Cardiac muscle cell (in vitro differentiated cells and primary cell): Measurements from ENCODE around the gene ADCYAP1R1. TPM values are rescaled to one million over a fixed set of nuclear protein-coding genes. Genes with fewer than 3 reads are reported as not detected.

ENCODE experiments used
- DNase-seq, 2 donors: peaks; one replicate each; pipeline versions ENCODE4 v3.0.0 to v3.0.0-alpha.2; 2010 to 2017; ENCODE audit warnings: low read depth in 1 of 2, low spot score in 1 of 2
- H3K27ac ChIP-seq: fragments of 200-600 bp; sonication (generic); 2 replicates; pipeline ENCODE4 v1.5.1; 2016
- H3K27me3 ChIP-seq: fragments of 200-600 bp; sonication (generic); 2 replicates; pipeline ENCODE4 v1.6.0; 2016; ENCODE audit warnings: control low read depth
- H3K36me3 ChIP-seq: fragments of 200-600 bp; sonication (generic); 2 replicates; pipeline ENCODE4 v1.5.1; 2016; ENCODE audit warnings: control low read depth
- H3K4me1 ChIP-seq: fragments of 200-600 bp; sonication (generic); 2 replicates; pipeline ENCODE4 v1.8.1; 2017; ENCODE audit warnings: low read depth, mild to moderate bottlenecking, mixed run types
- H3K4me3 ChIP-seq: fragments of 200-600 bp; sonication (generic); 2 replicates; pipeline ENCODE4 v1.5.1; 2016; ENCODE audit warnings: mild to moderate bottlenecking
- H3K9me3 ChIP-seq: fragments of 200-600 bp; sonication (generic); 2 replicates; pipeline ENCODE4 v1.5.1; 2017; ENCODE audit warnings: low read depth, mild to moderate bottlenecking, control low read depth
- polyA plus RNA-seq: library from polyadenylated mRNA; unstranded; fragments of >200 nt; fragmentation: Nextera tagmentation; extraction: Ambion mirVana; gene quantifications from 2 replicates; pipeline ENCODE4 v1.2.1, GENCODE V29; 2016
- total RNA-seq: library from RNA; depleted of rRNA; stranded (reverse); fragments of >200 nt; gene quantifications from 2 replicates; pipeline ENCODE4 v1.2.3, GENCODE V29; 2016
- TF ChIP-seq, protein P1 (sequence below): IDR thresholded peaks from 2 replicates; pipeline ENCODE4 v1.5.1; 2012; ENCODE audit warnings: low read depth, mild to moderate bottlenecking, low read length

ADCYAP1R1 gene
- total and polyA plus RNA-seq, 2 experiments from 2014 or later = 0.49 to 4.5 TPM

DNA sequence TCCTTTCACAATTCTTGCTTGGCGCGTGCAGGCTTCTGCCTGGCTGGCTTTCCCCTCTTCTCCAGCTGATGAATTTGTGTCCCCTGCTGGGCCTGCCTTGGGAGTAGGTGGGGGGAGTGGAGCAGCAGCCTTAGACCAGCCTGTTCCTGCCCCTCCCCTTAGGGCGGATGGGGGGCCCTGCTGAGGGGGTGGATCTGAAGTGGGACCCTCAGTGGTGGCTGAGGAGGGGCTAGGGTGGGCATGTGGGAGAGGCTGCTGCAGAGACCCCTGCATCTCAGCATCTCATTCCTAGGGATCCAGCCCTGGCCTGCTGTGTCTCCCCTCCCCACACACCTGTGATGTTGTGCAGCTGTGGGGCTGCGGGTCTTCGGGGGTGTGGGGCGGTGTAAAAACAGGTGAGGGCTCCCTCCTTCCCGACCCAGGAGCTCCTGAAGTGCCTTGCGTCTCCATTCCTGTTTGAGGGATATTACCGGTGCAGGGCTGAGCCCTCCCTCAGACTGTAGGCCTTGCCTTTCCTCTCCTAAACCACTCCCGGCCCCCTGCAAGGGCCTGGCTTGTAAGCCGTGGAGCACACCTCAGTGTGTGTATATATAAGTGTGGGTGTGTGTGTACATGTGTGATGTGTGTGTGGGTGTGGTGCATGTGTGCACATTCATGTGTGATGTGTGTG lies 24.7 kb downstream of the ADCYAP1R1 start:
- Histone ChIP-seq H3K36me3 (no peaks in the 10 kb centered on the region), H3K27me3 (no peaks in the 10 kb centered on the region), H3K9me3 (no peaks in the 10 kb centered on the region), H3K4me3 (no peak overlapping the region), H3K4me1 (no peaks in the 10 kb centered on the region), H3K27ac (no peak overlapping the region)
- no peak for DNase-seq
- TF ChIP-seq, protein P1, sequence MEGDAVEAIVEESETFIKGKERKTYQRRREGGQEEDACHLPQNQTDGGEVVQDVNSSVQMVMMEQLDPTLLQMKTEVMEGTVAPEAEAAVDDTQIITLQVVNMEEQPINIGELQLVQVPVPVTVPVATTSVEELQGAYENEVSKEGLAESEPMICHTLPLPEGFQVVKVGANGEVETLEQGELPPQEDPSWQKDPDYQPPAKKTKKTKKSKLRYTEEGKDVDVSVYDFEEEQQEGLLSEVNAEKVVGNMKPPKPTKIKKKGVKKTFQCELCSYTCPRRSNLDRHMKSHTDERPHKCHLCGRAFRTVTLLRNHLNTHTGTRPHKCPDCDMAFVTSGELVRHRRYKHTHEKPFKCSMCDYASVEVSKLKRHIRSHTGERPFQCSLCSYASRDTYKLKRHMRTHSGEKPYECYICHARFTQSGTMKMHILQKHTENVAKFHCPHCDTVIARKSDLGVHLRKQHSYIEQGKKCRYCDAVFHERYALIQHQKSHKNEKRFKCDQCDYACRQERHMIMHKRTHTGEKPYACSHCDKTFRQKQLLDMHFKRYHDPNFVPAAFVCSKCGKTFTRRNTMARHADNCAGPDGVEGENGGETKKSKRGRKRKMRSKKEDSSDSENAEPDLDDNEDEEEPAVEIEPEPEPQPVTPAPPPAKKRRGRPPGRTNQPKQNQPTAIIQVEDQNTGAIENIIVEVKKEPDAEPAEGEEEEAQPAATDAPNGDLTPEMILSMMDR = no peak

DNA sequence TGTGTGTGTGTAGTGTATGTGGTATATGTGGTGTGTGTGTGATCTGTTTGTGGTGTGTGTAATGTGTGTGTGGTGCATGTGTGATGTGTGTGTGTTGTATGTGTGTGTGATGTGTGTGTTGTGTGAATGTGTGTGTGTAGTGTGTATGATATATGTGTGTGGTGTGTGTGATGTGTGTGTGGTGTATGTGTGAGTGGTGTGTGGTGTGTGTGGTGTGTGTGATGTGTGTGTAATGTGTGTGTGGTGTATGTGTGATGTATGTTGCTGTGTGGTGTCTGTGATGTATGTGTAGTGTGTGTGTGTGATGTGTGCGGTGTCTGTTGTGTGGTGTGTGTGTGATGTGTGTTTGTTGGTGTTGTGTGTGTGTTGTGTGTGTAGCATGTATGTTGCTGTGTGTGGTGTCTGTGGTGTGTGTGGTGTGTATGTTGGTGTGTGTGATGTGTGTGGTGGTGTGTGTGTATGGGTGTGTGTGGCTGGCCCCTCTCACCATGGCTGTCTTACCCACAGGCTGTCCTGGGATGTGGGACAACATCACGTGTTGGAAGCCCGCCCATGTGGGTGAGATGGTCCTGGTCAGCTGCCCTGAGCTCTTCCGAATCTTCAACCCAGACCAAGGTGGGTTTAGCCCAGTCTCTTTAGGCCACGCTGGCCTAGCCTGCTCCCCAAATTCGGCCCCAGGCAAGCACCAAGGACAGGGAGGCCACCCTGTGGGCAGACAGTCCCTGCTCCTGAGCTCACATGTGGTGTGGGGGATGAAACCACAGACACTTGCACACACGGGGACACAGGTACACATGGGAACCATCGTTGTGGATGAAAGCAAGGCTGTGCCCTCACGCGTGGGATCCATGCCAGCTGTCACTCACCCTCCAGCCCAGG lies 25.6 kb downstream of the ADCYAP1R1 start:
- no peak for DNase-seq
- no peaks in the 10 kb centered on the region for H3K27me3 ChIP-seq
- no peak overlapping the region for H3K27ac ChIP-seq

DNA sequence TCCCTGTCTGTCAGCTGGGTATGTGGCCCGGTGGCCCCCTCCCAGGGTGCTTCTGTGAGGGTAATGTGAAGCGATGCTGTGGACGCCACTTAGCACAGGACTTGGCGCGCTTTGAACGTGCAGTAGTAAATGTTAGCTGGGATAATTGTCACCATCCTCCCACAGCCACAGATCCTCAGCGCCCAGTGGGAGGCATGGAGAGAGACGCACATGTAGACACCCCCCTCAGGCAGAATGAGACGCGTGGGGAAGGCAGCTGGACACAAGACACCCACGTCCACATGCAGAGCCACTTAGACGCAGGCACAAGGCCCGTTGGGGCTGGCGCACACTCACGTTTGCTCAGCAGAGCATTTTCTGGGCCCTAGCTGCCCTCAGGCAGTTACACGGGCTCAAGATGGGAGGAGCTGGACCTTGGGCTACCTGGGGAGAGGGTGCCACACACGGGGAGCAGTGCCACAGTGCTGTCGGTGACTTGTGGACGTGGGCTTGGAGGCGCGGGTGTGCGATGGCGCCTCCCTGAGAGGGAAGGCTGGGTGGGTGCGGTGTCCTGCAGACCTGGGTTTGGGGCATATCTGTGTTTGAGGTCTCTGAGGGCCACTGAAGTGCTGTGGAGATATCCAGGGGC lies 26.4 kb downstream of the ADCYAP1R1 start:
- DNase-seq = no peak
- H3K36me3 ChIP-seq = no peaks in the 10 kb centered on the region

More for the DNA sequence above, 25.6 kb downstream of the ADCYAP1R1 start:
- Histone ChIP-seq H3K9me3 (no peaks in the 10 kb centered on the region), H3K4me3 (no peak overlapping the region), H3K36me3 (no peaks in the 10 kb centered on the region), H3K4me1 (no peaks in the 10 kb centered on the region)
- TF ChIP-seq, protein P1 = no peak

DNA sequence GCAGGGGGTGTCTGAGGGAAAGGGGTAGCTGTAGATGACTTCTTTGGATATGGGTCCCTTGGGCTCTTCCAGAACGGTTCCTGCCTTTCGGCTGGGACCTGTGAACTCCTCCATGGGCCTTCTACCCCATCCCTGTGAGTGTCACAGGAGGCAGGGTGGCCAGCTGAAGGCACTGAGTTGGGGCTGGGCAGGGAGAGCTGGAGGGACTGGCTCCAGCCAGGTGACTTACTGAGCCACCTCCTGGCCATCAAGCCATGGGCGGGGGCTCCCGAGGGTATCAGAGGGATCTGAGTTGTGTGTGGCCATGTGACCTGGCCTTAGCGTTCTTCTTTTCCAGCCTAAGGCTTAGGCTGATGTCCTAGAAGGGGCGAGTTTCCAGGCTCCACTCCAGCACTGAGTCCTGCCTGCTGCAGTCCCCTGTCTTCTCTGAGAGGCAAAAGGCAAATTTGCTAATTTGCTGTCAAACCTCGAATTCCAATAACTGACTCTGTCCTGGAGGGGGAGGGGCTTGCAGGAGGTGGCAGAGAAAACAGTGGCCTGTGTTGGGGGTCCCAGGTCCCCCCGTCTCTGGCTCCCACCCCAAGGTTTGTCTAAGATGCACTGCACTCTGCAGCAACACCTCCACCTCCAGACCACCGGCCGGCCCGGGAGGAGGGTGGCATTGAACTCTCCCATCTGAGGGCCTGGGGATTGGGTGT lies 27.2 kb downstream of the ADCYAP1R1 start:
- no peak overlapping the region for H3K27ac ChIP-seq
- no peaks in the 10 kb centered on the region for H3K27me3 ChIP-seq
- H3K9me3 ChIP-seq = no peaks in the 10 kb centered on the region
- TF ChIP-seq, protein P1 = no peak
- no peaks in the 10 kb centered on the region for H3K36me3 ChIP-seq
- H3K4me3 ChIP-seq = no peak overlapping the region
- H3K4me1 ChIP-seq = no peaks in the 10 kb centered on the region
- no peak for DNase-seq

More for the DNA sequence above, 26.4 kb downstream of the ADCYAP1R1 start:
- H3K27me3 ChIP-seq = no peaks in the 10 kb centered on the region
- no peaks in the 10 kb centered on the region for H3K9me3 ChIP-seq
- H3K4me1 ChIP-seq = no peaks in the 10 kb centered on the region
- no peak overlapping the region for H3K27ac ChIP-seq
- no peak overlapping the region for H3K4me3 ChIP-seq
- TF ChIP-seq, protein P1 = no peak

DNA sequence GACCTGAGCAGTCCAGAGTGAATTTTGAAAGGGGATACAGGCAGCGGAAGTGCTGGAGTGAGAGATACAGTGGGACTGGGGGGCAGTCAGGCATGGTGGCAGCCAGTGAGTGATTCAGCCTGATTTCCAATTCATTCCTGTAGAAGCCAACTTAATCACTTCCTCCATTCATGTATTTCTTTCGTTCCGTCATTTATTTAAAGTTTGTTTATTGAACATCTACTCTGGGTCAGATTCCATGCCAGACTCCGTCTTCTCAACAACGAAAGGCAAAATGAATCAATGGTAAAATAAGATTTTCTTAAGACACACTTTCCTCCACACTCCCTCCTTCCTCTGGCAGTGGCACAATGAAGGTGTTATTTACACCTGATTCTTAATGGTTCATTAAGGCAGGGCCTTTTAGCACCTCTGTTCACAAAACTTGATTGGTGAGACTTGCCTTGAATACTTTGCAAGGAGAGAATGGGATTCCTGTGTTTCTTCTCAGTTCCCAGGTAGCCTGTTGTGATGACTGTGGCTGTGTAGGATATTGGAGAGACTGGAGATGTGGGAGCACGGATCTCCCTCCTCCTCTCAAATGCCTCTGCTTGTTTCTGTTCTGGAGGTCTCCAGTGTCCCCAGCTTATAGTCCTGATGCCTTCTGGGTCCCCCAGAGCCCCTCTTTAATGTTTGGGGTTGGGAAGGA lies 27.9 kb downstream of the ADCYAP1R1 start:
- TF ChIP-seq, protein P1 = no peak
- Histone ChIP-seq H3K36me3 (no peaks in the 10 kb centered on the region), H3K9me3 (no peaks in the 10 kb centered on the region), H3K27ac (no peak overlapping the region), H3K4me3 (no peak overlapping the region), H3K27me3 (no peaks in the 10 kb centered on the region), H3K4me1 (no peaks in the 10 kb centered on the region)
- DNase-seq = no peak
